Panc1 (cell line): ENCODE data around the gene TPPP. TPM values are rescaled to one million over a fixed set of nuclear protein-coding genes. Genes with fewer than 3 reads are reported as not detected.

ENCODE experiments used
- ATAC-seq: fragments of 200-7000 bp; cut with Tn5 transposase; 2 replicates; pipeline ENCODE4 v1.9.1; 2020; ENCODE audit warnings: mild to moderate bottlenecking, moderate library complexity
- BruUV-seq: library from RNA; stranded (reverse); fragments of 400-500 nt; replicated peaks from 2 replicates; lab custom pipeline; 2021; lab: Mats Ljungman, UMichigan
- CTCF ChIA-PET: fragments of 300-600 bp; sonication (Branson Sonifier 250); formaldehyde crosslinking; loops from one replicate; lab custom pipeline; 2022; ENCODE audit warnings: antibody characterized with exemption; lab: Charles Lee
- POLR2A ChIA-PET: fragments of 300-600 bp; sonication (Branson Sonifier 250); formaldehyde crosslinking; loops from one replicate; lab custom pipeline; 2022; ENCODE audit warnings: antibody characterized with exemption; lab: Charles Lee
- DNase-seq: peaks from one replicate; pipeline ENCODE4 v3.0.0-alpha.2; 2010; ENCODE audit warnings: low read depth, low spot score
- H3K27ac ChIP-seq: 2 replicates; pipeline ENCODE4 v1.5.1; 2011; ENCODE audit warnings: mild to moderate bottlenecking, low read length, inconsistent platforms
- H3K27me3 ChIP-seq: fragments of 200-500 bp; sonication (Bioruptor generic); 2 replicates; pipeline ENCODE4 v1.6.0; 2014; ENCODE audit warnings: low read length, inconsistent platforms; ENCODE audit not compliant: control insufficient read depth, insufficient read depth
- H3K36me3 ChIP-seq: fragments of 200-500 bp; sonication (Bioruptor generic); 2 replicates; pipeline ENCODE4 v1.5.1; 2014; ENCODE audit warnings: inconsistent platforms, mild to moderate bottlenecking, low read length, moderate library complexity; ENCODE audit not compliant: control insufficient read depth, insufficient read depth
- H3K4me1 ChIP-seq: 2 replicates; pipeline ENCODE4 v1.5.1; 2011; ENCODE audit warnings: inconsistent platforms, mild to moderate bottlenecking, low read length, moderate library complexity; ENCODE audit not compliant: control insufficient read depth, insufficient read depth
- H3K4me3 ChIP-seq, 2 experiments: 2 replicates each; pipeline ENCODE4 v1.5.1; 2011 to 2012; ENCODE audit warnings: low read depth in 2 of 2, low read length in 2 of 2, mild to moderate bottlenecking in 2 of 2, inconsistent platforms in 1 of 2, moderate library complexity in 1 of 2
- H3K9me3 ChIP-seq: fragments of 200-500 bp; sonication (Bioruptor generic); 2 replicates; pipeline ENCODE4 v1.5.1; 2014; ENCODE audit warnings: low read depth, mild to moderate bottlenecking, inconsistent platforms, low read length, moderate library complexity; ENCODE audit not compliant: control insufficient read depth, insufficient read depth
- POLR2AphosphoS5 ChIP-seq: IDR thresholded peaks from 2 replicates; pipeline ENCODE4 v1.6.1; 2012; ENCODE audit warnings: mild to moderate bottlenecking, low read depth, low read length, moderate library complexity
- SIN3A ChIP-seq: IDR thresholded peaks from 2 replicates; pipeline ENCODE4 v1.6.1; 2012; ENCODE audit warnings: low read depth, mild to moderate bottlenecking, low read length, moderate library complexity, borderline replicate concordance; ENCODE audit not compliant: insufficient read depth
- TCF7L2 ChIP-seq: IDR thresholded peaks from 2 replicates; pipeline ENCODE4 v1.6.1; 2011; ENCODE audit warnings: mild to moderate bottlenecking, low read depth, low read length, inconsistent platforms
- in situ Hi-C: cut with HindIII; loops from 2 replicates; pipeline ENCODE4 v1.10.0; 2016; ENCODE audit warnings: low sequenced_read_pairs, low pct_unique_long_range_greater_than_20kb
- intact Hi-C: fragments of 100-400 bp; cut with micrococcal nuclease; formaldehyde crosslinking; loops from one replicate; pipeline ENCODE4 v1.10.0; 2022; ENCODE audit not compliant: unreplicated experiment
- total RNA-seq: library from RNA; stranded (reverse); gene quantifications from one replicate; pipeline ENCODE4 v1.2.1, GENCODE V29; 2021; ENCODE audit not compliant: unreplicated experiment
- TF ChIP-seq, protein P1 (sequence below), 2 experiments: IDR thresholded peaks; 2 replicates each; pipeline ENCODE4 v1.6.1; 2011 to 2012; ENCODE audit warnings: low read depth in 2 of 2, control low read depth in 1 of 2, low read length in 1 of 2, mild to moderate bottlenecking in 1 of 2, moderate library complexity in 1 of 2; ENCODE audit not compliant: insufficient read depth in 1 of 2
- TF ChIP-seq, protein P2 (sequence below): fragments of 450-650 bp; IDR thresholded peaks from 2 replicates; pipeline ENCODE4 v1.5.1; 2017; ENCODE audit warnings: mild to moderate bottlenecking

Gene TPPP
- total RNA-seq, 1 experiment from 2014 or later, result 0.98 TPM

DNA sequence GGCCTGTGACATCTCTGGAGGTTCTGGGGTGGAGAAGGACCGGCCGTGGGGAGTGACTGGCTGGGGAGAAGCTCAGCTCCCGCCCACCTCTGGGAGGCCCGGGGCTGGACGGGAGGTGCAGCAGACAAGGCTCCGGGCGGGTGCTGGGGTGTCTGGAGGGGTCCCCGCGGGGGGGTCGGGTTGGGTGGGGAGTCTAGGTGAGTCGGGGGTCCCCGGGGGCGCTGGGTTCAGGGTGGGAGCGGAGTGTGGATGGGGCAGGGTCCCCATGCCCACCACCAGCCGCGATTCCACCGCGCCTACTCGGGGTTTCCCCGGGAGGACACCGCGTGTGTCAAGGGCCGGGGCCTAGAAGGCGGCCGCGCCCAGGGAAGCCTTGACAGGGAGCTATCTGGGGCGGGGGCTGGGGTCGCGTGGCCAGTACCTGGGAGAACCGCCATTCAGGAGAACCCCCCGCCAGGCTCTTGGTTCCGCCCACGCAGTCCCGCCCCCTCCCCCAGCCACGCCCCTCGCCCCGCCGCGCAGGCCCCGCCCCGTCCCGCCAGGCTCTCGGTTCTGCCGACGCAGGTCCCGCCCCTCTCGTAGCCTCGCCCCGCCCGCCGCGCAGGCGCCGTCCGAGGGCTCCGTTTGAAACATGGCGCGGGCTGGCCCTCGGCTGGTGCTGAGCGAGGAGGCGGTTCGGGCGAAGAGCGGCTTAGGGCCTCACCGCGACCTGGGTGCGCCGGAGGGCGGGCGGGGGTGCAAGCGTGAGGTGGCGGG, 81.2 kb downstream of the TPPP start, which contains the start of gene CEP72:
Gene CEP72, plus strand, starts transcription at position 610 of the 756 bp plus-strand sequence. Its CDS starts 22 bp downstream, at position 632.
- BruUV-seq, result no TSS peak
- Histone ChIP-seq H3K9me3 (no peaks in the 10 kb centered on the region), H3K36me3 (no peaks in the 10 kb centered on the region), H3K27ac (peak within 1 kb of the TSS; percentile 86), H3K27me3 (no peaks in the 10 kb centered on the region), H3K4me1 (0 out of 2 replicates have a peak, but pooled peaks cover 2% of the 10 kb centered on the region), H3K4me3 (peak within 1 kb of the TSS; percentile 71 to 80)
- POLR2A ChIA-PET, result interaction anchor here (0.6 kb wide), 1 partner anchor 148 kb away, joined by 4 read pairs; no protein-coding TSS in a partner anchor
- in situ Hi-C loops, result no loop called here
- TF ChIP-seq, protein P1, sequence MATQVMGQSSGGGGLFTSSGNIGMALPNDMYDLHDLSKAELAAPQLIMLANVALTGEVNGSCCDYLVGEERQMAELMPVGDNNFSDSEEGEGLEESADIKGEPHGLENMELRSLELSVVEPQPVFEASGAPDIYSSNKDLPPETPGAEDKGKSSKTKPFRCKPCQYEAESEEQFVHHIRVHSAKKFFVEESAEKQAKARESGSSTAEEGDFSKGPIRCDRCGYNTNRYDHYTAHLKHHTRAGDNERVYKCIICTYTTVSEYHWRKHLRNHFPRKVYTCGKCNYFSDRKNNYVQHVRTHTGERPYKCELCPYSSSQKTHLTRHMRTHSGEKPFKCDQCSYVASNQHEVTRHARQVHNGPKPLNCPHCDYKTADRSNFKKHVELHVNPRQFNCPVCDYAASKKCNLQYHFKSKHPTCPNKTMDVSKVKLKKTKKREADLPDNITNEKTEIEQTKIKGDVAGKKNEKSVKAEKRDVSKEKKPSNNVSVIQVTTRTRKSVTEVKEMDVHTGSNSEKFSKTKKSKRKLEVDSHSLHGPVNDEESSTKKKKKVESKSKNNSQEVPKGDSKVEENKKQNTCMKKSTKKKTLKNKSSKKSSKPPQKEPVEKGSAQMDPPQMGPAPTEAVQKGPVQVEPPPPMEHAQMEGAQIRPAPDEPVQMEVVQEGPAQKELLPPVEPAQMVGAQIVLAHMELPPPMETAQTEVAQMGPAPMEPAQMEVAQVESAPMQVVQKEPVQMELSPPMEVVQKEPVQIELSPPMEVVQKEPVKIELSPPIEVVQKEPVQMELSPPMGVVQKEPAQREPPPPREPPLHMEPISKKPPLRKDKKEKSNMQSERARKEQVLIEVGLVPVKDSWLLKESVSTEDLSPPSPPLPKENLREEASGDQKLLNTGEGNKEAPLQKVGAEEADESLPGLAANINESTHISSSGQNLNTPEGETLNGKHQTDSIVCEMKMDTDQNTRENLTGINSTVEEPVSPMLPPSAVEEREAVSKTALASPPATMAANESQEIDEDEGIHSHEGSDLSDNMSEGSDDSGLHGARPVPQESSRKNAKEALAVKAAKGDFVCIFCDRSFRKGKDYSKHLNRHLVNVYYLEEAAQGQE (IDR thresholded peaks at IDR 0.05; ENCODE audit: insufficient read depth in 1 of 2, low read depth in 2 of 2, low read length in 1 of 2), result no peak
- peak; percentile 75 for TF ChIP-seq POLR2AphosphoS5
- 0 out of 2 replicates have a peak, but pooled peaks have one; percentile 17 for TF ChIP-seq SIN3A
- TF ChIP-seq TCF7L2, result no peak
- intact Hi-C loops, result loop anchor here (10.0 kb wide), 1 partner anchor 137 kb away; no protein-coding TSS in a partner anchor
- peak; percentile 94 for ATAC-seq
- CTCF ChIA-PET, result no interaction called here
- peak; percentile 18 for DNase-seq

DNA sequence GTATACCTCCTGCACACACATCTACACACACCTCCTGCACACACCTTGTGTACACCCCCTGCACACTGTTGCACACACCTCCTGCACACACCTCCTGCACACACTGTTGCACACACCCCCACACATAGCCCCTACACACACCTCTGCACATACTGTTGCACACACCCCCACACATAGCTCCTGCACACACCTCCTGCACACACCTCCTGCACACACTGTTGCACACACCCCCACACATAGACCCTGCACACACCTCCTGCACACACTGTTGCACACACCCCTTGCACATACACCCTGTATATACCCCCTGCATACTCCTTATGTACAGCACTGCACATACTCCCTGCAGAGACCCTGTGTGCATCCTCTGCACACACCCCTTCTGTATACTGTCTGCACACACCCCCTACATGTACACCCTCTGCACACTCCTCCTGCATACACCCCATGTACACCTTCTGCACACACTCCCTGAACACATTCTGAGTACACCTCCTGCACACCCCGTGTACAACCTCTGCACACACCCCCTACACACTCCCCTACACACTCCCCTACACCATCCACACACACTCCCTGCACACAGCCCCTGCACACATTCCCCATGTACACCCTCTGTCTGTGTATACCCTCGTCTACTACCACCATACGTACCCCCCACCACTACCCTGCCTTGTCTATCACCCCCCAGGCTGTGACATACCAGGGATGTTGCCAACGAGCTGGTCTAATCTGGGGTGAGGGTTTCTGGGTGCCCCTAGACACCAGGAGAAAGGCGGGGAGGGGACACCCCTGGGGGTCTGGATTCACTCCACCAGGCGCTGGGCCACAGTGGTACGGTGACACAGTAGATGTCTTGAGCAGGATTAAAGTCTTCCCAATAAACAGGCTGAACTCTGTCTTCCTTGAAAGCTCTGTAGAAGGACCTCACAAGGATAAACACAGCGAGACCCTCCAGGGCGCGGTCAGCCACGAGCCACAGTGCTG, 82.1 kb downstream of the TPPP start:
- 0 out of 2 replicates have a peak, but pooled peaks cover 2% of the 10 kb centered on the region for H3K4me1 ChIP-seq
- no peaks in the 10 kb centered on the region for H3K9me3 ChIP-seq
- H3K4me3 ChIP-seq, result peak overlapping the region; percentile 66 to 71
- ChIA-PET CTCF (no interaction called here), POLR2A (interaction anchor here (0.6 kb wide), 1 partner anchor 148 kb away, joined by 4 read pairs; no protein-coding TSS in a partner anchor)
- no peaks in the 10 kb centered on the region for H3K27me3 ChIP-seq
- no peak for DNase-seq
- intact Hi-C loops (loop anchor here (10.0 kb wide), 1 partner anchor 136 kb away; no protein-coding TSS in a partner anchor), in situ Hi-C loops (no loop called here)
- no peak for ATAC-seq
- no peaks in the 10 kb centered on the region for H3K36me3 ChIP-seq
- H3K27ac ChIP-seq, result no peak overlapping the region; the same call in 1 of the 2 replicates
- no TSS peak for BruUV-seq
- TF ChIP-seq TCF7L2 (no peak), POLR2AphosphoS5 (no peak), SIN3A (no peak)
- TF ChIP-seq, protein P2, sequence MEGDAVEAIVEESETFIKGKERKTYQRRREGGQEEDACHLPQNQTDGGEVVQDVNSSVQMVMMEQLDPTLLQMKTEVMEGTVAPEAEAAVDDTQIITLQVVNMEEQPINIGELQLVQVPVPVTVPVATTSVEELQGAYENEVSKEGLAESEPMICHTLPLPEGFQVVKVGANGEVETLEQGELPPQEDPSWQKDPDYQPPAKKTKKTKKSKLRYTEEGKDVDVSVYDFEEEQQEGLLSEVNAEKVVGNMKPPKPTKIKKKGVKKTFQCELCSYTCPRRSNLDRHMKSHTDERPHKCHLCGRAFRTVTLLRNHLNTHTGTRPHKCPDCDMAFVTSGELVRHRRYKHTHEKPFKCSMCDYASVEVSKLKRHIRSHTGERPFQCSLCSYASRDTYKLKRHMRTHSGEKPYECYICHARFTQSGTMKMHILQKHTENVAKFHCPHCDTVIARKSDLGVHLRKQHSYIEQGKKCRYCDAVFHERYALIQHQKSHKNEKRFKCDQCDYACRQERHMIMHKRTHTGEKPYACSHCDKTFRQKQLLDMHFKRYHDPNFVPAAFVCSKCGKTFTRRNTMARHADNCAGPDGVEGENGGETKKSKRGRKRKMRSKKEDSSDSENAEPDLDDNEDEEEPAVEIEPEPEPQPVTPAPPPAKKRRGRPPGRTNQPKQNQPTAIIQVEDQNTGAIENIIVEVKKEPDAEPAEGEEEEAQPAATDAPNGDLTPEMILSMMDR, result no peak
- TF ChIP-seq, protein P1 (IDR thresholded peaks at IDR 0.05; ENCODE audit: insufficient read depth in 1 of 2, low read depth in 2 of 2, low read length in 1 of 2), result no peak
